Measurements from ENCODE around the gene PTPN1. TPM values are rescaled to one million over a fixed set of nuclear protein-coding genes. Genes with fewer than 3 reads are reported as not detected.
"Not testable (repeated sequence)": the region's sequence is repeated elsewhere in the genome, so short reads cannot be mapped to it uniquely, and the experiment has no call there.

Gene PTPN1
- polyA plus RNA-seq = 10 to 100 TPM in 2 of 3 donors, 1 to 10 TPM in 1; 7.6 to 31.7 (median 15.5) TPM

DNA sequence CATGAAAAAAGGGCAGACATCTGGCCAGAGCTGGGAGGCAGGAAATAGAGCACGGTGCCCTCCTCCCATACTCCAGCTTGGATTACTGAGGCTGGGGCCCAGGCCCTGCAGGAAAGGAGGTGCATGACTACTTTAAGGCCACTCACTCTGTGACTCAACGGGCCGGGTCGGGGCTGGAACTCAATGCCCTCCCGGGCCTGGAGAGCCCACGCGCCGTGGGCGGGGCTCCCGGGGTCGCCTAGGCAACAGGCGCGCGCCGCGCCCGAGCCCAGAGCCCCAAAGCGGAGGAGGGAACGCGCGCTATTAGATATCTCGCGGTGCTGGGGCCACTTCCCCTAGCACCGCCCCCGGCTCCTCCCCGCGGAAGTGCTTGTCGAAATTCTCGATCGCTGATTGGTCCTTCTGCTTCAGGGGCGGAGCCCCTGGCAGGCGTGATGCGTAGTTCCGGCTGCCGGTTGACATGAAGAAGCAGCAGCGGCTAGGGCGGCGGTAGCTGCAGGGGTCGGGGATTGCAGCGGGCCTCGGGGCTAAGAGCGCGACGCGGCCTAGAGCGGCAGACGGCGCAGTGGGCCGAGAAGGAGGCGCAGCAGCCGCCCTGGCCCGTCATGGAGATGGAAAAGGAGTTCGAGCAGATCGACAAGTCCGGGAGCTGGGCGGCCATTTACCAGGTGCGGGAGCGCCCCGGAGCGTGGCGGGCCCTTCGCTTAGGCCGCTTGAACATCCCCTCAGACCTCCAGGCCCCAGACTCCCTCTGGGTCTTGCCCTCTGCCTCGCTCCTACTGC lies at the start of gene PTPN1:
PTPN1 (plus strand) TSS at position 461 of the 783 bp plus-strand sequence; CDS start at position 606, 145 bp downstream.
- WGBS, 3 donors = 0 to 1% (median 0%) methylated on average over 64 of the region's 64 CpGs

DNA sequence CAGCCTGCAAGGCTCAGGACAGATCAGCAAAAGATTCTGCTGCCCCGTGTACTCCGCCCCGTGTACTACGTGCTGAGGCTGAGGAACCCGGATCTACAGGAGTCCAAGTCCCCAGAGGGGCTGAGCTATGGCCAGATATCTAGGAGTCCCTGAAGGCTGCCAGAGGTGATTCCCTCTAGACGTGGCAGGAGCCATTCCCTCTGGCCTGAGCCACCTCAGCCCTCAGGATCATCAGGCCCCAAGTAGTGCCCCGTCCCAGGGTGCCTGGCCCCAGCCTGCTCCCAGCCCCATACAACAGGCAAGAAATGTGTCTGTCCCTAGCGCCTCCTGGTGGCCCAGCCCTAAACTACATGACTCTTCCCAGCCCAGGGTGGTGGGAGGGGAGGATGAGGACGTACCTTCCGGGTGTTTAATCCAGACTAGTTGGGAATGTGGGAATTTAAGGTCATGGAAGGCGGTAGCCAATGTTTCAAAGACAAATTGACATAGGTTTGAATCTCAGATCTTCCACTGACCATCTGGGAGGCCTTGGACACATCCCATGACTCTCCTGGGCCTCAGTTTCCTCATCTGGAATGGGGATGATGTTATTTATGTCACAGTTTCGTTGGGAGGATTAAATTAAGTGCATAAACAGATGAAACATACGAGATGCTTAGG lies 49.4 kb upstream of the PTPN1 start:
- H3K27ac ChIP-seq (ENCODE audit: low read depth, low read length) = no peak overlapping the region
- 18 to 25% (median 22%) methylated on average over 13 of the region's 13 CpGs for WGBS, 3 donors

More for the DNA sequence above, at the start of gene PTPN1:
- no peak within 1 kb of the TSS for H3K27ac ChIP-seq (ENCODE audit: low read depth, low read length)

DNA sequence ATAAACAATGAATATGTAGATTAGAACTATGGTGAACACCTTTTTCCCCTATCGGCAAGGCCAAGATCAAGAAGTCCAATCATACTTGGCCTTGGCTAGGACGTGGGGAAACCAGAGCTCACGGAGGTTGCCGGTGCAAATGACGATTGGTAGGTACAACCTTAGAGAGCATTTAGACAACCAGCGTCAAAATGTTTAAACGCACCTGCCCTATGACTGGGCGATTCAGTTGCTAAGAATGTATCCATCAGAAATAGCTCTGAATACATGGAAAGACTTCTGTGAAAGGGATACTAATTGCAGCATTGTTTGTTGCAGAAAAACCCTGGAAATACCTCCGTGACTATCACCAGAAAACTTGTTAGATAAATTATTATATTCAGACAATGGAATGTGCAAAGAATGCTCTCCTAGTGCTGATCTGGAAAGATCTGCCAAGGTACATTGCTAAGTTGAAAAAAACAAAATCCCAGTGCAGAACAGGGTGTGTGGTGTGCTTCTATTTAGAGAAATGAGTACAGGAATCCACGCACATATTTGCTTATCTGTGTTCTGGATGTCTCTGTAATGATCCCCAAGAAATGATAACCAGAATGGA lies 48.0 kb upstream of the PTPN1 start:
- WGBS, 3 donors = 50 to 83% (median 79%) methylated on average over 10 of the region's 10 CpGs
- no peak overlapping the region for H3K27ac ChIP-seq (ENCODE audit: low read depth, low read length)

DNA sequence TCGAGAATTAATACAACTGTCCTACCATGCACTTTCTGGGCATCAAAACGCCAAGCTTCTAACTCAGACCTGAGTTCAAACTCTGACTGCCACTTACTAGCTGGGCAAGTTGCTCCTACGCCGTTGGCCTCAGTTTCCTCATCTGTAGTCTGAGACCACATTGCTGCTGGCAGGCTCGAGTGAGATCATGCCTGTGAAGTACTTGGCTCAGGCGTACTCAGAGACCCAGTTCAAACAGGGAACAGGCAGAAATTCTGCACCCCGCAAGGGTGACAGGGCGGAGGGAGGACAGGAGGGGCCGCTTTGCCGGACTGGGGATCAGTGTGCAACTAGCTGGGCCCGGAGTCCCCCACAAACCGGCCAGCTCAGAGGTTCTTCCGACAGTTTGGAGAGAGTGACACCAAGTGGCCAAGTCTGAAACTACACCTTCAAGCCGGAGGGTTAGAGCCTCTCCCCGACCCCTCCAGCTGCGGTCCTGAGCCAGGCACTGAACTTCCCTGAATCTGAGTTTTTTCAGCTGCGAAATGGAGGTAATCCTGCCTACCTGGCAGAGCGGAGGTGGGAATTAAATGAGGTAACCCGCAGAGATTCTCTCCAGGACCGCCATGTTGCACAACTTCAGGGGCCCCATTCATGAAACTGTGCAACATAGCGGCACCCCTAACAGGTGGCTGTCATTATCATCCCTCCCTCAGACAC lies 46.0 kb upstream of the PTPN1 start:
- WGBS, 3 donors = 17 to 19% (median 18%) methylated on average over 21 of the region's 21 CpGs
- no peak overlapping the region for H3K27ac ChIP-seq (ENCODE audit: low read depth, low read length)

DNA sequence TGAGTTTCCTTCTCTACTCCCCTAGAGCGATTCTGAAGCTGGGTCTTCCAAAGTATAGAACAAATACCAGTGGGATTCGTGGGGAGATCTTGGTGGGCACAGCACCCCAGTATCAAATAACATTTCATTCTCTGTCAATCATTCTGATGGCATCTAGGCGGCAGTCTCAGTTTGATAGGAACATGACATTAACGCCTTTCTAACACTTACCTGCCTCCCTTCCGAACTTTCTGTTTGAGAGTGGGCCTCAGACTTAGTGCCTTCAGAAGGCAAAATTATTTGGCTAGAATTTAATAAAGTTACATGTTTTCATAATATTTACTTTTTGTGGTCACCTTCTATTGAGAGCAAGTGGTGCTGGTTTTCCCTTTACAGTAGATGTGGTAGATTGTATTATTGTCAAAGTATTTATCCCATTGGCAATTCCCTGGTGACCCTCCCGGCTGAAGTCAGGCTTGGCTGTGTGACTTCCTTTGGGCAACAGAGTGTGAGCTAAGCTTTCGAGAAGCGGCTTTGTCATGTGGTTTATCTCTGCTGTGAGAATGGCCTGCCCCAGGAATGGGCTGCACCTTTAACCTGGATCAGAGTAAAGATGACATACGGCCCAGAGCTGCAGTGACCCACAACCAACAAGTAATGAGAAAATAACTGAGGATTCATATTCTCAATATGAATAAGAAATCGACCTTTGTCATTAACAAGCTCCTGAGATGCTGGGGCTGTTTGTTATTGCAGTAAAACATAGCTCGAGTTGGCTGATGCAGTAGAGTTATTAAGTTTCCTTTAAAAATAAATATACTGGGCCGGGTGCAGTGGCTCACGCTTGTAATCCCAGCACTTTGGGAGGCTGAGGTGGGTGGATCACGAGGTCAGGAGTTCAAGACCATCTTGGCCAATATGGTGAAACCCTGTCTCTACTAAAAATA lies 45.2 kb upstream of the PTPN1 start:
- H3K27ac ChIP-seq (ENCODE audit: low read depth, low read length) = no peak overlapping the region
- 68 to 77% (median 72%) methylated on average over 14 of the region's 14 CpGs for WGBS, 3 donors

DNA sequence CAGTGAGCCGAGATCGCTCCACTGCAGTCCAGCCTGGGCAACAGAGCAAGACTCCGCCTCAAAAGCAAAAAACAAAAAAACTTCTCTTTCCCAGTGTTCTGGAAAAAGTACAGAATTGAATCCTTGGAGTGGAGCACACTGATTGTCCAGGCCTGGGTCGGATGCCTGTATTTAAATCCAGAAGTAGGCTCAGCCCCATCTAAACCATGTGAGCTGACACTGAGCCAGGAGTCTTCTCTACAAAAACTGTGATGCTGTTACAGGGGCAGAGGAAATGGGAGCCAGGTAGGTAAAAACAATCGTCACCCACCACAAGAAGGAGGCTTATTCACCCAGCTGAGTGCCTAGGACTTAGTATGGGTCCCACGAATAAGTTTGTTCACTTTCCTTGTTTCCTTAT lies 43.0 kb upstream of the PTPN1 start:
- 72 to 85% (median 72%) methylated on average over 6 of the region's 6 CpGs for WGBS, 3 donors
- no peak overlapping the region for H3K27ac ChIP-seq (ENCODE audit: low read depth, low read length)

DNA sequence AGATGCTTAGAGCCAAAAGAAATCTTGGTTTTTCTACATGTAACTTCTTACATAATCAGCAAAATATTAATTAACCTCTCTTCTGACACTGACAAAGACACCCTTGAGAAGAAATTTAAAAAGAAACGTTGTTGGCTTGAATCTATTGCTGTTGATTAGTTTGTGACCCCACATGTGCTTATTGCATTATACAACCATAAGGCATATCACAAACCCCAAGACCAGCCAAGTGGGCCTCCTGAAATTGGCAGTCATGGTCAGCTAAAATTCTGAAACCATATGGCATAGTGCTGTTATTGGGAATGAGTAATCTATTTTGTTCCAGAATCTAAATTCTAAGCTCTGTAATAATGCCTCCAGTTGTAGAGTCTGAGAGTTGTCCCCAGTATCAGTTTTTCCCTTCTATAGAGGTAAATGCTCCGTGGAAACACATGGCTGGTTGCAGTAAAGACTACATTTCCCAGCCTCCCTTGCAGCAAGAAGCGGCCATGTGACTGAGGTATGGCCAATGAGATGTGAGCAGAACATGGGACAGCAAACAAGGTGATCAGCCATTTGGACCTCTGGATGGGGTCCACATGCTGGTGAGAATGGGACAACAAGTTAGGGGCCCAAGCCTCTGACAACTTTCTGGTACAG lies 42.3 kb upstream of the PTPN1 start:
- 69 to 75% (median 71%) methylated on average over 3 of the region's 3 CpGs for WGBS, 3 donors
- H3K27ac ChIP-seq (ENCODE audit: low read depth, low read length) = no peak overlapping the region

DNA sequence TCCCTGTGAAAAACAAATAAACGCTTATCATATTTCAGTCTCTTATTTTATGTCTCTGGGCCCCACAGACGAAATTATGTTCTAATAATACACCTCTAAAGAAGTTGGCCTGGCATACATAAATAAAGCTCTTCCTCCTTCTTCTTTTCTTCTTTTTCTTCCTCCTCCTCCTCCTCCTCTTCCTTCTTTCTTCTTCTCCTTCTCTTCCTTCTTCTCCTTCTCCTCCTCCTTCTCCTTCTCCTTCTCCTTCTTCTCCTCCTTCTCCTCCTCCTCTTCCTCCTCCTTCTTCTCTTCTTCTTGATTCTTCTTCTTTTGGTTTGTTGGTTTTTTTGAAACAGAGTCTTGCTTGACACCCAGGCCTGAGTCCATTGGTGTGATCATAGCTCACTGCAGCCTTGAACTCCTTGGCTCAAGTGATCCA lies 41.8 kb upstream of the PTPN1 start:
- 72 to 91% (median 86%) methylated on average over 2 of the region's 2 CpGs for WGBS, 3 donors
- no peak overlapping the region for H3K27ac ChIP-seq (ENCODE audit: low read depth, low read length)

DNA sequence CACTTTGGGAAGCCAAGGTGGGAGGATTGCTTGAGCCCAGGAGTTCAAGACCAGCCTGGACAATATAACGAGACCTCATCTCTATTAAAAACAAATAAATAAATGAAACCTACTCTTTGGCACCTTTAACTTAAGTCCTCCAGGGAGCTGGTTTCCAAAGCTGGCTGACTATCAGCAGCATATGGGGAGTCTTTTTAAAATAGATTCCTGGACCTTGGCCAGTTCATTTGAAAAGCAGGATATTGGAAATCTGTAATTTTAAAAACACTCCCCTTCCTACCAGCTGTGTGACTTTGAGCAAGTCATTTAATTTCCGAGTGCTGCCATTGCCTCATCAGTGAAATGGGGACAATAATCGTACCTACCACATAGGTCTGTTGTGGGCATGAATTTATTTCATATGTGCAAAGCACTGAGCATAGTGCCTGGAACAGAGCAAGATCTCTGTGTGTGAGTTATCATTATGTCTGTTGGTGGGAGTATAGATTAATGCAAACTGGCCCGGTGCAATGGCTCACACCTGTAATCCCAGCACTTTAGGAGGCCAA lies 40.9 kb upstream of the PTPN1 start:
- WGBS, 3 donors = 81 to 85% (median 81%) methylated on average over 4 of the region's 4 CpGs
- H3K27ac ChIP-seq (ENCODE audit: low read depth, low read length) = no peak overlapping the region

DNA sequence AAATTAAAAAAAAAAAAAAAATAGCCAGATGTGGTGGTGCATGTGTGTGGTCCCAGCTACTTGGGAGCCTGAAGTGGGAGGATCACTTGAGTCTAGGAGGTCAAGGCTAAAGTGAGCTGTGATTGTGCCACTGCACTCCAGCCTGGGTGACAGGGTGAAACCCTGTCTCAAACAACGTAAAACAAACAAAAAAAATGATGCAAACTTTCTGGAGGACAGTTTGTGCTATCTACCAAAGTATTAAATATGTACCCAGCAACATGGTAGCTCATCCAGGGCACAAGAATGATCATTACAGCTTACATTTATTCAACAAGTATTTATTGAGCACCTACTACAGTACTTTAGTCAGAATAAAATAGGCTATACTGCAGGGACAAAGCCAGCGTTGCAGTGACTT lies 40.4 kb upstream of the PTPN1 start:
- WGBS, 3 donors = 93 to 95% (median 93%) methylated on average over 2 of the region's 2 CpGs
- H3K27ac ChIP-seq (ENCODE audit: low read depth, low read length) = no peak overlapping the region

DNA sequence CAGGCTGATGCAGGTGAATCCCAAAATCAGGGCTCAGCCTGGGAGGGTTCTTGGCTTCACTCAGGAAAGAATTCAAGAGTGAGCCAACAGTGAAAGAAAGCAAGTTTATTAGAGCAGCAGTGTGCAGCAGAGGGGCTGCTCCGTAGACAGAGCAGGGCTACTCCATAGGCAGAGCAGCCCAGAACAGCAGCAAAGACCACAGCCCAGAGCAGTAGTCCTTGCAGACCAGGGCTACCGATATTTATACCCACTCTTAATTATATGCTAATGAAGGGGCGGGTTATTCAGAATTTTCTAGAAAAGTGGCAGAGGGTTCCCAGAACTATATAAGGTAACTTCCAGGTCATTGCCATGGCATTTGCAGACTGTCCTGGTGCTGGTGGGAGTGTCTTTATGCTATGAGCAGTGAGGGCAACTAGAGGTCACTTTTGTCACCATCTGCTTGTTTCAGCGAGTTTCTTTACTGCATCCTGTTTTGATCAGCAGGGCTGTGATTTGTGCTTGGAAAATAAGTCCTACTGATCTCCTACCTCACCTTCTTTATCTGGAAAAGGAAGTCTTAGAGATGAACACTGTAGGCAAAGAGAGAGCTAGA lies 39.8 kb upstream of the PTPN1 start:
- no peak overlapping the region for H3K27ac ChIP-seq (ENCODE audit: low read depth, low read length)
- WGBS, 3 donors = 66 to 79% (median 79%) methylated on average over 4 of the region's 4 CpGs

DNA sequence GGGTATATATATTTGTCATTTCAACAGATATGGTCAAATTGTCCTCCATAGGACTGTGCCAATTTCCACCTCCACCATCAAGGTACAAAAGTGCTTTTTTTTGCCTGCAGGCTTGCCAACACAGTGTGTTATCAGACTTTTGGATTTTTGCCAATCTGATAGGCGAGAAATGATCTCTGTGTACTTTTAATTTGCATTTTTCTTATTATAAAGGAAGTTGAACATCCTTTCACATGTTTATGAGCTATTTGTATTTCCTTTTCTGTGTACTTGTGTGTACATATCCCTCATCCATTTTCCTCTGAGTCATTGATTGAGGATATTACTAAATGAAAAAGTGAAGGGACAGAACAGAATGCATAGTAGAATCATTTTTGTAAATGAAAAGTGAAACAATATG lies 39.0 kb upstream of the PTPN1 start:
- 24 to 51% (median 50%) methylated on average over 1 of the region's 1 CpG for WGBS, 3 donors
- H3K27ac ChIP-seq (ENCODE audit: low read depth, low read length) = no peak overlapping the region

DNA sequence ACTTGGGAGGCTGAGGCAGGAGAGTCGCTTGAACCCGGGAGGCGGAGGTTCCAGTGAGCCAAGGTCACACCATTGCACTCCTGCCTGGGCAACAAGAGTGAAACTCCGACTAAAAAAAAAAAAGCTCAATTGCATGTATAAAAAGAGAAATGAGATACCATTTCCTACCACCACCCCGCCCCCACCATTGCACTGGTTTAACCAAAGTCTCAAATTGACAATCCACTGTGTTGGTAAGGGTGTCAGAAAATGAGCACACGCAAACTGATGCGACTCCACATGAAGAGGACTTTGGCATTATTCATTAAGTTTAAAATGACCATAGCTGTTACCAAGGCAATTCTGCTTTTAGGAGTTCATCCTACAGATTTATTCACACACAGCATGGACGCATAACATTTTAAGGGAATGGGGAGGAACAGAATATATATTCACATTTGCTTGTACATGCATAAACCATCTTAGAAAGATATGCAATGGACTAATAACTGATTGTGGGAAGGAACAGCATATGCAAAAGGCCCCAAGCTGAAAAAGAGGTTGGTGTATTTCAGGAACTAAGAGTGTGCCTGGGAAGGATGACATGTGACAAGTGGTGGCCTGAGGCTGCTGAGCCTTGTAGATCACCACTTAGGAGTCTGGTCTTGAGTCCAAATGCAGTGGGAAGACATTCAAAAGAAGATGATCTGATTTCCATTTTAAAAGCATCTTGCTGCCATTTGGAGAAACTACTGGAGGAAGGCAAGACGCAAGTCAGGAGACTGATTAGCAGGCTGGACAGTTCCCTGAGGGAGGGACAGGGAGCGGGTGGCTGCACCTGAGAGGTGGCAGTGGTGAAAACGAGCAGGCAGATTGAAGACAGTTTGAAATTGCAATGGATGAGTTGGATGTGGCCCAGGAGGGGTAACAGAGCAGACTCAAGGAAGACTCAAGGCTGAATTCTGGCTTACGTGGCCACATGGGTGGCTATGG lies 37.2 kb upstream of the PTPN1 start:
- H3K27ac ChIP-seq (ENCODE audit: low read depth, low read length) = no peak overlapping the region
- WGBS, 3 donors = 87 to 90% (median 88%) methylated on average over 12 of the region's 12 CpGs

DNA sequence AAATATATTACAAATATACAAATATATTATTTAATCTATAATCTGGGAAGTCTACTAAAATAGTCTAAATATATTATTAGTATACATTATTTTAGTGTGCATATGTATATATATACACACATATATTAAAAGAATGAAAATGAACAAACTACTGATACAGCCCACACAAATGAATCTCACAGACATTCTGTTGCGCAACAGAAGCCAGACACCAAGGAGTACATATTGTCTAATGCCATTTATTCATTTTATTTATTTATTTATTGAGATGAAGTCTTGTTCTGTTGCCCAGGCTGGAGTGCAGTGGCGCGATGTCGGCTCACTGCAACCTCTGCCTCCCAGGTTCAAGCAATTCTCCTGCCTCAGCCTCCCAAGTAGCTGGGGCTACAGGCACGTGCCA lies 35.8 kb upstream of the PTPN1 start:
- H3K27ac ChIP-seq (ENCODE audit: low read depth, low read length) = not testable (repeated sequence)
- 94 to 98% (median 95%) methylated on average over 5 of the region's 5 CpGs for WGBS, 3 donors

DNA sequence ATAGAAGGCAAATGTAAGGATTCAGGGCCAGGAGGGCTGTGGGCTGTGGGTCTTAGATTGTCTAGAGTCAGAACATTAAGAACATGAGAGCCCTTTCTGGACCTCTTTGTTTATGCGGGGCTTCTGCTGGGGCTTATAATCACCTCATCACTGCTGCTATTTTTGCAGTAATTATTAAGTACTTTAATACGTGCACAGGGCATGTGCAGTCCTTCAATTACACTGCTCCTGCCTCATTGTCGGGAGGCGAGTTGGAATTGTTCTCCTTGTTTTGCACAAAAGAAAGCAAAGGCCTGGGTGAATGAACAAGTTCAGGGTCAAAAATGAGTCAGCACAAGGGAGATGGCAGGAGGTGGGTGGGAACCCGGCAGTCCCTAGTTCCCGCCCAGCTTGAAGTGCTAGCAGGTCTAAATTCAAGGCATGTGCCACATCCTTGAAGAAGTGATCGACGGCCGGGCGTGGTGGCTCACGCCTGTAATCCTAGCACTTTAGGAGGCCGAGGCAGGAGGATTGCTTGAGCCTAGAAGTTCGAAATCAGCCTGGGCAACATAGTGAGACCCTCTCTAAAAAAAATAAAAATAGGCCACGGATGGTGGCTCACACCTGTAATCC lies 34.4 kb upstream of the PTPN1 start:
- WGBS, 3 donors = 70 to 79% (median 74%) methylated on average over 14 of the region's 14 CpGs
- H3K27ac ChIP-seq (ENCODE audit: low read depth, low read length) = no peak overlapping the region
